ENCODE results near the gene TUBB2A. TPM values are rescaled to one million over a fixed set of nuclear protein-coding genes. Genes with fewer than 3 reads are reported as not detected.

The TUBB2A gene
- total RNA-seq, 1 donor from 2014 or later, result 45.6 TPM

DNA sequence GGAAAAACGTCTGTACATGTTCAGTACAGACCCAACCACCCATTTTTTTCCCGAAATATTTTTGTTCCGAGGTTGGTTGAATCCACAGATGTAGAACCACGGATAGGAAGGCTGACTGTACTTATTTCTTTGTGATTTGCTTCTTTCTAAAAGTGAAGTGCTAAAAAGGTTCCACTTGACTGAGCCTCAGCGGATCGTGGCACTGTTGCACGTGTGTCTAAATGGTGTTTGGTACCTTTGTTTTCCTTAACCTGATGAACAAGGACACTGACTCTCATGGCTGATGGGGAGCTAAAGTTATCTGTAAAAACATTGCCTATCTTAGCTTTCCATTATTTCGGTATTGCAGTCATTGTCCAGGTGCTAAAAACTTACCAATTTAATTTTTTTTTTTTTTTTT, 32.7 kb downstream of the TUBB2A start:
- no peak for DNase-seq (ENCODE audit: low read depth, low spot score)

DNA sequence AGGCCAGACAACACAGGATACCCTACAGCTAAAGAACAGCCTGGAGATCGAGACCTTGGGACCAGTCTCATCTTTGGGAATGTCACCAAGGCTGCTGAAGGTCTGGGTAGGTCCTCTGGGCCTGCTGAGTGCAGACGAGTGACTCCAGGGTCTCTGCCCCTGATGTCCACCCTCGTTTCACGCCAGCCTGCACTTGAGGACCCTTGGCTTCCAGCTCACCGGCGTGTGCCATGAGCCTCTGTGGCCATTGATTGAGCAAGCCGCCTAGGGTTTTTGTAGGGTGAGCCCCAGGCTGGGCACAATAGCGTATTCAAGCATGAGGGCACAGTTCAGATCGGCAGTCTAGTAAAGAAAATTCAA, 34.5 kb downstream of the TUBB2A start:
- DNase-seq (ENCODE audit: low read depth, low spot score), result no peak

DNA sequence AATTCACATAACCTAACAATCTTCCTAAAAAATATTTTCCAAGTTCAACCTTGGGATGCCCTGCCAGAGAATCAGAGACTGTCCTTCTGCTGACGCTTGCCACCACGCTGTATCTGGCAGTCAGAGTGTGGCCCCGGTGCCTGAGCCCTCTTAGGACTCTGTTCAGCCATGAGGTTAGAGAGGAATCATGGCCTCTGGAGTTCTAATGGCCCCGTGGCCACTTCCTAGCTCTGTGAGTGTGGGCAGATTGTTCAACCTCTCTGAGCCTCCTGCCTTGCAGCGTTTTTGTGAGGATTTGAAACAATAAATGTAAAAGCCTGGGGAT, 36.6 kb downstream of the TUBB2A start:
- no peak for DNase-seq (ENCODE audit: low read depth, low spot score)

DNA sequence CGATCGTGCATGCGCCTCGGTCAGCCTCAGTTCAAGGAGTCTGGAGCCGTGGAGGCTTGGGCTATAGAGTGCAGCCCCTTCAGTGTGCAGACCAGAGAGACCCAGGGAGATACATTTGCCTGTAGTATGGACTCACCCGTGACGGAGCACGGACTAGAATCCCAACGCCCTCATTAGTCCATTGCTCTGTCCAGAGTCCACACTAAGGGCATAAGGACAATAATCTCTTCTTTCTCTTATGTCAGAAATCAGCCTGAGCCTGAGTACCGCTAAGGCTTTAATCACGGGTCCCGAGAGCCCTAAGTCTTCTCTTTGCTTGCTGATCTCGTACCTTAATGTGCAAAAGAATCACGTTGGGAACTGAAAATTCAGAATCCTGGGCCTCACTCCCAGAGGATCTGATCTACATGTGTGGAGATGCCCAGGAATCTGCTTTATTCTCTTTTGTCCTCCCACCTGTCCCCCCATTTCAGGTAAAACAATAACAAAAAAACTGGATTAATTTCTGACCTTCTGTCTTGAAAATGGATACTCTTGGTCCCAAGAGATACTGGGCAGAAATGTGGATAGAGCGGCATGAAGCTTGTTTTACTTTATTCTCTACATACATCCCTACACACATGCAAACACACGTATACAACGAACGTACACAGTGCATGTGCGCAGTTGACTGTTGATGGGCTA, 38.2 kb downstream of the TUBB2A start:
- no peak for DNase-seq (ENCODE audit: low read depth, low spot score)

DNA sequence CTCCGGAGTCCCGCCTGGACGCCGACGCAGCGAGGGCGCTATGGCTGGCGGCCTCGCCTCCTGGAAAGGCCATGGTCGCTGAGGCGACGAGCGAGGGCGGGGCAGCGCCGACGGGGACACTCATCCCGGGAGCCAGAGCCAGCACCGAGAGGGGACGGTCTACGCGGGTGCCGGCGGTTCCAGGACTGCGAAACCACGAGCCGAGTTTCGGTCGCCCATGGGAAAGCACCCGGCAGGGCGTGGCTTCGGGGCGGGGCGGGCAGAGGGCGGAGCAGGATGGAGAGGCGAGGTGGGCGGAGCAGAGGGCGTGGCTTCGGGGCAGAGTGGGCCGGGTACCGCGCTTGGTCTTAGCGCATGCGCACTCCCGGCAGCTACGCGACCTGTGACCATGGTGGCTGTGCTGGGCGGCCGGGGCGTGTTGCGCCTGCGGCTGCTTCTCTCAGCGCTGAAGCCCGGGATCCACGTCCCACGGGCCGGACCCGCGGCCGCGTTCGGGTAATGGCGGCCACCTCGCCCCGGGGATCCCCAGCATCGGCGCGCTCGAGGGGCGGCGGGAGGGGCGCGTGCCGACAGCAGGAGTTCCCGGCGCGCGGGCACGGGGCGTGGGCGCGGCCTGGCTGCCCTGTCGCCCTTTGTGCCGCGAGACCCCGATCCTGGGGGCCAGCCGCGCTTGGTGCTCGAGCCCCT, 38.8 kb downstream of the TUBB2A start, which contains the start of gene BPHL:
BPHL (plus strand) TSS at position 359 of the 687 bp plus-strand sequence; CDS start at position 389, 30 bp downstream.
- DNase-seq (ENCODE audit: low read depth, low spot score), result peak; percentile 67

DNA sequence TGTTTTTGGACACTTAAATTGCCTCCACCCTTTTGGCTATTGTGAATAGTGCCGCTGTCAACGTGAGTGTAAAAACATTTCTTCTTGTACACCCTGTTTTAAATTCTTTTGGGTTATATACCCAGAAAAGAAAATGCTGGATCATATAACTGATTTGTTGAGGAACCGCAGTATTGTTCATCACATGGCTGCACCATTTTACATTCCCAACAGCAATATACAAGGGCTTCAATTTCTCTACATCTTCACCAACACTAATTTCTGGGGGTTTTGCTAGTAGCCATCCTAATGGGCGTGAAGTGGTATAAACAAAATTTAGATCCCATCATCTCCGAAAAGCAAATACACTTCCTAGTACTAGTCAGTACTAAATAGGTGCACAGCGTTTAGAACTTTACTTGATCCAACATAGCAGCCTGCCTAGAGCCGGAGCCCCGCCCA, 39.4 kb downstream of the TUBB2A start:
- peak; percentile 10 for DNase-seq (ENCODE audit: low read depth, low spot score)

DNA sequence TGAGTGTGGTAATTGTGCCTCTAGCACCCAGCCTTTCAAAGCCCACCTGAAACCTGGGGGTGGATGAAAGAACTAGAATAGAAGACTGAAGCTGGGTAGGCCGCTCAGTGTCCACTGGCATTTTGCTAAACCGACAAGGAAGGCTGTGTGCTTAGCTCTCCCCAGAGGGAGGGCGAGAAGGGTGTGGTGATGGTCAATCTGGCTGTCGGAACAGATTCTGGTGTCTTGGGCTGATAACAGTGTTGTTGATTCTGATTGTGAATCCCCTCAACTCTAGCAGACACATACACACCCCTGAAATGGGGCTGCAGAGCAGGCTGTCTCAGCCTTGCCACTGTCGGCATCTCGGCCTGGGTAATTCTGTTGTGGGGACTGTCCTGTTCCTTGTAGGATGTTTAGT, 43.0 kb downstream of the TUBB2A start:
- no peak for DNase-seq (ENCODE audit: low read depth, low spot score)

DNA sequence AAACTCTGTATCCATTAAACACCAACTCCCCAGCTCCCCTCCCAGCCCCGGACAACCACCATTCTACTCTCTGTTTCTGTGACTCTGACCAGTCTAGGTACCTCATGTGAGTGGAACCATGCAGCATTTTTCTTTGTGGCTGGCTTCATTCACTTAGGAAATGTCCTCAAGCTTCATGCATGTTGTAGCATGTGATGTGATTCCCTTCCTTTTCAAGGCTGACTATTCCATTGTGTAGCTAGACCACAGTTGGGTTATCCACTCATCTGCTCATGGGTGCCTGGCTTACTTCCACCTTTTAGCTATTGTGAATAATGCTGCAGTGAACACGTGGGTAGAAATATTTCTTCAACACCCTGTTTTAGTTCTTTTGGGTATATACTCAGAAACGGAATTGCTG, 47.6 kb downstream of the TUBB2A start:
- no peak for DNase-seq (ENCODE audit: low read depth, low spot score)

DNA sequence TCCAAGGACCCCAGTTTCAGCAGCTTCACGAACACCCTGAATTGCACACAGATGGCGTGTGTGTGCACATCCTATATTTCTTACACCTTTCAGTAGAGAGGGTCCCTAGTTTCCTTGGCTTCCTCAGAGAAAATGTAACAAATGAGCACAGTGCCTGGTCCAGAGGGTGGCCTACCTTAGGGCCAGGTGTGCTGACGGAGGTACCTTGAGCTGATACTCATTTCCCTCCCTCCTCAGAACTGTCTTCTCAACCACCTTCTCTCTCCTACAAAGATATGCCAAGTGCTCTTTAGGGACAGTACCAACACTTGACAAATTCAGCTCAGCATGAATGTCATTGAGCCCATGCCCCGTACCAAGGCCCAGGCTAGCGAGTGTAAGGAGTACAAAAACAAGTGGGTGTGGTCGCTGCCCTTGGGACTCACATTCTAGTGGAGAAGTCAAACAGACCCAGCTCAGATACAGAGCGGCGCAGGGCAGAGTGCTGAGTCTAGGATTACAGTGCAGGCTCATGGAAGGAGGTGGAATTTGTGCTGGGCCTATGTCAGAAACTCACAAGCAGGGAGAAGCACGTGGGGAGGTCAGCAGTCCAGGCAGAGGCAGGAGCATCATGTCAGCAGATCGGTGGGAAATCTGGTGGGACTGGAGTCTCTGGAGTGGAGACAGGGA, 48.5 kb downstream of the TUBB2A start:
- DNase-seq (ENCODE audit: low read depth, low spot score), result no peak

Other genes with a start within 250 kb of the TUBB2A start
- gene SERPINB6, start 186.0 kb downstream of the TUBB2A start, total RNA-seq, result 112 and 122 TPM in 2 replicates
- gene NQO2, start 157.7 kb downstream of the TUBB2A start, total RNA-seq, result 12.0 and 26.6 TPM in 2 replicates
- gene RIPK1, start 89.0 kb downstream of the TUBB2A start, total RNA-seq, result 20.8 and 27.3 TPM in 2 replicates
- 10.6 and 11.3 TPM in 2 replicates for gene BPHL, start 38.8 kb downstream of the TUBB2A start, total RNA-seq
- gene TUBB2B, start 70.1 kb upstream of the TUBB2A start, total RNA-seq, result 2.4 and 5.7 TPM in 2 replicates
- gene PSMG4, start 101.4 kb upstream of the TUBB2A start, total RNA-seq, result 57.6 and 89.9 TPM in 2 replicates

Data from pulmonary artery endothelial cell (primary cell).